Natural killer cell (primary cell): Measurements from ENCODE around the gene ZNF629. TPM values are rescaled to one million over a fixed set of nuclear protein-coding genes. Genes with fewer than 3 reads are reported as not detected.

Source experiments
- ATAC-seq, 3 donors: fragments of 150-1000 bp in 2 of 3; fragments of 200-7000 bp in 1 of 3; cut with Tn5 transposase; 1 replicate in 1 of 3; 2 replicates in 2 of 3; pipeline ENCODE4 v1.10.0; 2021; ENCODE audit warnings: mild to moderate bottlenecking in 2 of 3, moderate library complexity in 2 of 3
- DNase-seq, 2 donors: peaks; one replicate each; pipeline versions ENCODE4 v3.0.0 to v3.0.0-alpha.2; 2013 to 2021; ENCODE audit warnings: mixed read lengths in 1 of 2
- H3K27ac ChIP-seq: one replicate; pipeline ENCODE4 v1.5.1; 2013; ENCODE audit warnings: mild to moderate bottlenecking, low read length
- H3K27me3 ChIP-seq: one replicate; pipeline ENCODE4 v1.6.1; 2013; ENCODE audit warnings: low read length; ENCODE audit not compliant: control insufficient read depth, insufficient read depth
- H3K36me3 ChIP-seq: one replicate; pipeline ENCODE4 v1.6.1; 2013; ENCODE audit warnings: low read length; ENCODE audit not compliant: control insufficient read depth, insufficient read depth
- H3K4me1 ChIP-seq: one replicate; pipeline ENCODE4 v1.6.1; 2013; ENCODE audit warnings: low read length; ENCODE audit not compliant: control insufficient read depth, insufficient read depth
- H3K4me3 ChIP-seq: one replicate; pipeline ENCODE4 v1.5.1; 2013; ENCODE audit warnings: low read length
- H3K9me3 ChIP-seq: one replicate; pipeline ENCODE4 v1.6.1; 2013; ENCODE audit warnings: low read length; ENCODE audit not compliant: control insufficient read depth, insufficient read depth
- H3K27ac Mint-ChIP-seq, 2 donors: one replicate each; pipeline ENCODE4 v1.8.0; 2022; ENCODE audit warnings: mild to moderate bottlenecking in 2 of 2, mixed read lengths in 2 of 2, moderate library complexity in 1 of 2
- H3K27me3 Mint-ChIP-seq, 2 donors: one replicate each; pipeline ENCODE4 v1.8.0; 2022; ENCODE audit warnings: low read depth in 2 of 2, mixed read lengths in 2 of 2
- H3K36me3 Mint-ChIP-seq: one replicate; pipeline ENCODE4 v1.8.0; 2022; ENCODE audit warnings: mixed read lengths
- H3K4me1 Mint-ChIP-seq, 2 donors: one replicate each; pipeline ENCODE4 v1.8.0; 2022; ENCODE audit warnings: mixed read lengths in 2 of 2
- H3K4me3 Mint-ChIP-seq: one replicate; pipeline ENCODE4 v1.8.0; 2022; ENCODE audit warnings: mild to moderate bottlenecking, moderate library complexity, mixed read lengths
- H3K9me3 Mint-ChIP-seq, 2 donors: one replicate each; pipeline ENCODE4 v1.8.0; 2022; ENCODE audit warnings: mixed read lengths in 2 of 2
- CTCF ChIP-seq: fragments of 200-600 bp; IDR thresholded peaks from one replicate; pipeline ENCODE4 v1.8.0; 2022; ENCODE audit warnings: antibody characterized with exemption
- WGBS: methylation state at CpG from one replicate; pipeline ENCODE4 v1.1.7; 2013; ENCODE audit warnings: missing lambda C conversion rate; ENCODE audit not compliant: insufficient coverage; 5-methylcytosine and 5-hydroxymethylcytosine counted together
- intact Hi-C: fragments of 100-400 bp; cut with micrococcal nuclease; formaldehyde crosslinking; loops from one replicate; pipeline ENCODE4 v1.14.2; 2022
- total RNA-seq, 4 donors: library from RNA; stranded (reverse); fragments of 120-200 nt in 1 of 4; gene quantifications; one replicate each; pipeline versions ENCODE4 v1.2.3 to v1.2.4, GENCODE V29; 2013 to 2022

ZNF629 gene
- total RNA-seq, 3 donors from 2014 or later (not counting 1 experiment from before 2014, with no cell fraction given) = 0.96 to 1.9 (median 1.8) TPM

GRCh38 chr16:30738984-30739951 lies 47.7 kb downstream of the ZNF629 start:
- TF ChIP-seq CTCF = no peak
- Histone ChIP-seq H3K36me3 (peaks cover 56% of the 10 kb centered on the region), H3K27ac (no peak overlapping the region), H3K9me3 (no peaks in the 10 kb centered on the region), H3K4me1 (no peaks in the 10 kb centered on the region), H3K27me3 (no peaks in the 10 kb centered on the region), H3K4me3 (no peak overlapping the region)
- no peaks in the 10 kb centered on the region for H3K9me3 Mint-ChIP-seq
- H3K4me3 Mint-ChIP-seq = no peak overlapping the region
- H3K4me1 Mint-ChIP-seq = peaks cover 6 to 19% of the 10 kb centered on the region in 2 donors
- ATAC-seq = no peak
- H3K27me3 Mint-ChIP-seq = no peaks in the 10 kb centered on the region
- intact Hi-C loops = no loop called here
- H3K27ac Mint-ChIP-seq = no peak overlapping the region
- H3K36me3 Mint-ChIP-seq = peaks cover 6% of the 10 kb centered on the region
- 96% methylated on average over 36 of the region's 37 CpGs for WGBS
- no peak for DNase-seq

GRCh38 chr16:30737794-30738648 lies 49.0 kb downstream of the ZNF629 start:
- H3K27me3 Mint-ChIP-seq = no peaks in the 10 kb centered on the region
- no peaks in the 10 kb centered on the region for H3K27me3 ChIP-seq
- no peak for TF ChIP-seq CTCF
- H3K4me3 Mint-ChIP-seq = no peak overlapping the region
- no peak overlapping the region for H3K27ac ChIP-seq
- H3K4me1 Mint-ChIP-seq = peaks cover 6 to 19% of the 10 kb centered on the region in 2 donors
- peaks cover 7% of the 10 kb centered on the region for H3K36me3 Mint-ChIP-seq
- H3K9me3 ChIP-seq = no peaks in the 10 kb centered on the region
- DNase-seq (no peak), ATAC-seq (no peak)
- WGBS = 95% methylated on average over 25 of the region's 25 CpGs
- peak overlapping the region in 1 of 2 donors; percentile 61 for H3K27ac Mint-ChIP-seq
- no peaks in the 10 kb centered on the region for H3K9me3 Mint-ChIP-seq
- H3K36me3 ChIP-seq = peaks cover 66% of the 10 kb centered on the region
- no peak overlapping the region for H3K4me3 ChIP-seq
- intact Hi-C loops = no loop called here
- no peaks in the 10 kb centered on the region for H3K4me1 ChIP-seq

- DNase-seq (no peak), ATAC-seq (no peak)
- Mint-ChIP-seq H3K4me1 (peaks cover 6 to 18% of the 10 kb centered on the region in 2 donors), H3K4me3 (no peak overlapping the region), H3K27me3 (no peaks in the 10 kb centered on the region), H3K27ac (peak overlapping the region in 1 of 2 donors; percentile 61), H3K9me3 (no peaks in the 10 kb centered on the region), H3K36me3 (peaks cover 7% of the 10 kb centered on the region)
- Histone ChIP-seq H3K4me3 (no peak overlapping the region), H3K36me3 (peaks cover 70% of the 10 kb centered on the region), H3K27ac (no peak overlapping the region), H3K27me3 (no peaks in the 10 kb centered on the region), H3K4me1 (no peaks in the 10 kb centered on the region), H3K9me3 (no peaks in the 10 kb centered on the region)
- TF ChIP-seq CTCF = no peak
- intact Hi-C loops = no loop called here
- 95% methylated on average over 17 of the region's 17 CpGs for WGBS
These were observed 49.8 kb downstream of the ZNF629 start for GRCh38 chr16:30736995-30737793.
